Mesangial cell (primary cell): ENCODE data around the gene IMMP1L. TPM values are rescaled to one million over a fixed set of nuclear protein-coding genes. Genes with fewer than 3 reads are reported as not detected.

Experiments
- total RNA-seq: library from RNA; depleted of rRNA; stranded (reverse); fragments of >200 nt; gene quantifications from 2 replicates; pipeline ENCODE4 v1.2.3, GENCODE V29; 2015

IMMP1L gene
- total RNA-seq: 21.0 and 29.3 TPM in 2 replicates

GRCh38 chr11:31509429-31510345 lies at the start of gene IMMP1L, which contains the start of gene ELP4:
TSS of gene IMMP1L (minus strand) at chr11:31509622. CDS start at chr11:31463276, 46,346 bp downstream.
TSS of gene ELP4 (plus strand) at chr11:31509767. CDS start at chr11:31509785, 18 bp downstream.

Other genes starting within 250 kb of the IMMP1L start
- 0.49 and 0.76 TPM in 2 replicates for gene DCDC1, start 139.9 kb downstream of the IMMP1L start, total RNA-seq
- 5.8 and 9.0 TPM in 2 replicates for gene DNAJC24, start 139.8 kb downstream of the IMMP1L start, total RNA-seq
- 17.1 and 19.6 TPM in 2 replicates for gene ELP4, start 145 bp upstream of the IMMP1L start, total RNA-seq